Vagina (tissue), 2 donors: ENCODE measurements around the gene CRADD.

Source experiments
- CTCF ChIP-seq, 3 experiments: fragments of 450-650 bp in 2 of 3; fragments of 200-600 bp in 1 of 3; sonication (generic) in 1 of 3; IDR thresholded peaks; one replicate each; pipeline ENCODE4 v1.5.1; 2017 to 2019; ENCODE audit warnings: antibody characterized with exemption in 3 of 3, mild to moderate bottlenecking in 2 of 3, moderate library complexity in 2 of 3
- POLR2A ChIP-seq, 2 donors: fragments of 450-650 bp; IDR thresholded peaks; one replicate each; pipeline ENCODE4 v1.6.1; 2017; ENCODE audit warnings: antibody characterized with exemption in 2 of 2, mild to moderate bottlenecking in 2 of 2, moderate library complexity in 2 of 2
- POLR2AphosphoS5 ChIP-seq, 2 donors: sonication (generic); formaldehyde crosslinking; IDR thresholded peaks; one replicate each; pipeline ENCODE4 v1.9.0; 2017; ENCODE audit warnings: antibody characterized with exemption in 2 of 2, mild to moderate bottlenecking in 2 of 2, low read depth in 1 of 2; ENCODE audit not compliant: insufficient read depth in 1 of 2

DNA sequence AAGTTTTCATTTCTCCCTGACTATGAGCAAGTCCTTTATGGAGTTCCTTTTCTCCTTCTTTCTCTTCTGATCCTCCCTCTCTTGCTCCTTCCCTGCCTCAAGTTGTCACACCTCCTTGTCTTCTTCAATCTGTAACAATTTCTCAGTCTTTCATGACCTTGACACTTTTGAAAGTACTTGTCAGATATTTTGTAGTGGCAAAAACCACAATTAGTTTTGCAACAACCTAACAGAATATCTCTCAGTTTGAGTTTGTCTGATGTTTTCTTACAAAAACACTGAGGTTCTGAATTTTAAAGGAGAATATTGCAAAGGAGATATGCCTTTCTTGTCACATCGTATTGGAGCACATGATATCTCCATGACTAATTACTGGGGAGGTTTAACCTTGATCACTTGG, 4.1 kb upstream of the CRADD start:
- TF ChIP-seq CTCF (IDR thresholded peaks at IDR 0.05) (no peak), POLR2AphosphoS5 (IDR thresholded peaks at IDR 0.05; ENCODE audit: insufficient read depth in 1 of 2, low read depth in 1 of 2) (no peak), POLR2A (IDR thresholded peaks at IDR 0.05) (no peak)
